OCI-LY7 (cell line): ENCODE measurements around the gene MED1. TPM values are rescaled to one million over a fixed set of nuclear protein-coding genes. Genes with fewer than 3 reads are reported as not detected.

ENCODE experiments used
- BruUV-seq: library from RNA; stranded (reverse); fragments of 400-500 nt; replicated peaks from 2 replicates; lab custom pipeline; 2021; lab: Mats Ljungman, UMichigan
- CTCF ChIA-PET: fragments of 300-600 bp; sonication (Branson Sonifier 250); formaldehyde crosslinking; loops from one replicate; lab custom pipeline; 2022; ENCODE audit warnings: antibody characterized with exemption; ENCODE audit not compliant: unreplicated experiment; lab: Charles Lee
- POLR2A ChIA-PET: fragments of 300-600 bp; sonication (Branson Sonifier 250); formaldehyde crosslinking; loops from one replicate; lab custom pipeline; 2022; ENCODE audit warnings: antibody characterized with exemption; lab: Charles Lee
- DNase-seq: peaks from one replicate; pipeline ENCODE4 v3.0.0-alpha.2; 2015; ENCODE audit warnings: low spot score
- H2AFZ ChIP-seq: fragments of 200-600 bp; sonication (generic), shearing (Covaris generic); 2 replicates; pipeline ENCODE4 v1.6.1; 2014; ENCODE audit warnings: mild to moderate bottlenecking, antibody characterized with exemption, low read length, moderate library complexity
- H3K27ac ChIP-seq: fragments of 200-600 bp; sonication (generic); 2 replicates; pipeline ENCODE4 v1.5.1; 2014; ENCODE audit warnings: mixed run types, low read depth, mild to moderate bottlenecking, moderate library complexity, low read length, inconsistent platforms; ENCODE audit not compliant: poor library complexity, severe bottlenecking
- H3K36me3 ChIP-seq: fragments of 200-600 bp; sonication (generic); 2 replicates; pipeline ENCODE4 v1.6.1; 2014; ENCODE audit warnings: mild to moderate bottlenecking, antibody characterized with exemption, low read length, moderate library complexity, mixed read lengths; ENCODE audit not compliant: insufficient read depth
- H3K4me1 ChIP-seq: fragments of 200-600 bp; sonication (generic); 2 replicates; pipeline ENCODE4 v1.5.1; 2014; ENCODE audit warnings: mild to moderate bottlenecking, low read length; ENCODE audit not compliant: insufficient read depth, poor library complexity, severe bottlenecking
- H3K4me2 ChIP-seq: fragments of 200-600 bp; sonication (generic); 2 replicates; pipeline ENCODE4 v1.6.1; 2014; ENCODE audit warnings: mild to moderate bottlenecking, low read length
- H3K4me3 ChIP-seq: fragments of 200-600 bp; sonication (generic); 2 replicates; pipeline ENCODE4 v1.5.1; 2014; ENCODE audit warnings: mild to moderate bottlenecking, low read depth, low read length; ENCODE audit not compliant: poor library complexity, severe bottlenecking
- H3K79me2 ChIP-seq: fragments of 200-600 bp; sonication (generic); 2 replicates; pipeline ENCODE4 v1.6.1; 2016; ENCODE audit warnings: low read depth, mild to moderate bottlenecking, low read length, moderate library complexity, mixed read lengths; ENCODE audit not compliant: insufficient read depth
- H3K9me2 ChIP-seq: fragments of 200-600 bp; sonication (generic); 2 replicates; pipeline ENCODE4 v1.6.1; 2016; ENCODE audit warnings: mild to moderate bottlenecking, low read length, mixed read lengths; ENCODE audit not compliant: insufficient read depth
- H3K9me3 ChIP-seq: fragments of 200-600 bp; sonication (generic); 2 replicates; pipeline ENCODE4 v1.6.1; 2014; ENCODE audit warnings: mild to moderate bottlenecking, mixed run types, low read length, mixed read lengths
- H4K20me1 ChIP-seq: fragments of 200-600 bp; sonication (generic); 2 replicates; pipeline ENCODE4 v1.6.1; 2014; ENCODE audit warnings: mild to moderate bottlenecking, antibody characterized with exemption, low read length, moderate library complexity, mixed read lengths; ENCODE audit not compliant: insufficient read depth
- CTCF ChIP-seq: fragments of 200-600 bp; sonication (generic); conservative IDR thresholded peaks from 2 replicates; pipeline ENCODE4 v1.5.1; 2014; ENCODE audit warnings: mild to moderate bottlenecking, antibody characterized with exemption, low read length, moderate library complexity, mixed read lengths
- EZH2phosphoT487 ChIP-seq: fragments of 200-600 bp; sonication (generic); IDR thresholded peaks from 2 replicates; pipeline ENCODE4 v1.6.1; 2018; ENCODE audit warnings: low read depth, borderline replicate concordance, mild to moderate bottlenecking, mixed run types, antibody characterized with exemption, low read length, moderate library complexity, mixed read lengths
- intact Hi-C: fragments of 100-400 bp; cut with micrococcal nuclease; formaldehyde crosslinking; loops from one replicate; pipeline ENCODE4 v1.10.0; 2022; ENCODE audit not compliant: unreplicated experiment
- total RNA-seq, 2 experiments: library from RNA; depleted of rRNA in 1 of 2; stranded (reverse); fragments of >200 nt in 1 of 2; shearing (Covaris generic) in 1 of 2; gene quantifications; 2 replicates each; pipeline ENCODE4 v1.2.3, GENCODE V29; 2014 to 2022

MED1 gene
- total RNA-seq, 2 experiments from 2014 or later: 32.2 to 73.4 TPM

DNA sequence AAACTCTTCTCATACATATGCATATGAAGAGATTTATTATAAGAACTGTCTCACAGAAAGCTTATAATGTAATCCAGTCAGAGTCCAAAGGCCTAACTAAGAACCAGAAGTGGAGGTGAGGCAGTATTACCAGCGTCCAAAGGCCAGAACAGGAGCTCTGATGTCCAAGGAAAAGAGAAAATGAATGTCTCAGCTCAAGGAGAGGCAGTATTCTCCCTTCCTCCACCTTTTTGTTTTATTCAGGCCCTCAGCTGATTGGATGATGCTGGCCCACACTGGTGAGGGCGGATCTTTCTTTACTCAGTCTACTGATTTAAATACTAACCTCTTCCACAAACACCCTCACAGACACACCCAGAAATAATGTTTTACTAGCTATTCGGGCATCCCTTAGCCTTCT lies 93.1 kb downstream of the MED1 start:
- H3K4me2 ChIP-seq: no peak overlapping the region
- intact Hi-C loops: no loop called here
- H3K36me3 ChIP-seq: no peaks in the 10 kb centered on the region
- no peak overlapping the region for H3K27ac ChIP-seq
- H2AFZ ChIP-seq: no peak overlapping the region
- ChIA-PET CTCF (no interaction called here), POLR2A (interaction anchor here (0.5 to 0.6 kb wide), 2 partner anchors 9 to 20 kb away, joined by 3 read pairs; no protein-coding TSS in a partner anchor)
- TF ChIP-seq EZH2phosphoT487 (no peak), CTCF (no peak)
- H3K79me2 ChIP-seq: no peaks in the 10 kb centered on the region
- no peak for DNase-seq
- BruUV-seq: no TSS peak
- H3K9me2 ChIP-seq: no peaks in the 10 kb centered on the region
- no peaks in the 10 kb centered on the region for H4K20me1 ChIP-seq
- H3K4me3 ChIP-seq: no peak overlapping the region
- no peaks in the 10 kb centered on the region for H3K9me3 ChIP-seq
- no peaks in the 10 kb centered on the region for H3K4me1 ChIP-seq

DNA sequence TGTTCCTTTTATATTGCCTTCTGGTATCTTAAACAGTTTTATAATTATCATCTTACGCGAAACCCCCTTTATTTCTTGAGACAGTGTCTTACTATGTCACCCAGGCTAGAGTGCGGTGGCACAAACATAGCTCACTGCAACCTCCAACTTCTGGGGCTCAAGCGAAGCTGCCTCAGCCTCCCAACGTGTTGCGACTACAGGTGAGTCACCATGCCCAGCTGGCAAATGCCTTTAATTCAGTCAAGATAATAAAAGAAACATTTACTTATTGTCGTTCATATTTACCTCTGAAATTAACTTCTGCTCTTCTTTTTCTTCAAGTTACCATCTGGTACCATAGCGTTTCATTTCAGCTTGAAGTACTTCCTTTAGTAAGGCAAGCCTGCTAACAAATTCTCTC lies 93.6 kb downstream of the MED1 start:
- Histone ChIP-seq H3K9me3 (no peaks in the 10 kb centered on the region), H3K4me1 (no peaks in the 10 kb centered on the region), H4K20me1 (no peaks in the 10 kb centered on the region), H3K79me2 (no peaks in the 10 kb centered on the region), H3K4me2 (no peak overlapping the region), H3K4me3 (no peak overlapping the region), H2AFZ (no peak overlapping the region), H3K9me2 (no peaks in the 10 kb centered on the region), H3K36me3 (no peaks in the 10 kb centered on the region), H3K27ac (no peak overlapping the region)
- intact Hi-C loops: no loop called here
- ChIA-PET POLR2A (interaction anchor here (0.5 to 0.6 kb wide), 2 partner anchors 10 to 21 kb away, joined by 3 read pairs; no protein-coding TSS in a partner anchor), CTCF (no interaction called here)
- TF ChIP-seq EZH2phosphoT487 (no peak), CTCF (no peak)
- DNase-seq: no peak
- no TSS peak for BruUV-seq

Other genes starting within 250 kb of the MED1 start
- 0.03 TPM in 1 of 2 replicates, not detected in the other for gene STAC2, start 225.3 kb downstream of the MED1 start, total RNA-seq (2014; rRNA removed; shearing (Covaris generic))
- not detected in 2 replicates for gene STAC2, start 225.3 kb downstream of the MED1 start, total RNA-seq (2022)
- gene FBXL20, start 49.6 kb downstream of the MED1 start, total RNA-seq (2014; rRNA removed; shearing (Covaris generic)): 2.1 and 2.2 TPM in 2 replicates
- gene FBXL20, start 49.6 kb downstream of the MED1 start, total RNA-seq (2022): 12.2 and 12.3 TPM in 2 replicates
- 55.9 and 72.0 TPM in 2 replicates for gene CDK12, start 10.2 kb upstream of the MED1 start, total RNA-seq (2014; rRNA removed; shearing (Covaris generic))
- gene CDK12, start 10.2 kb upstream of the MED1 start, total RNA-seq (2022): 89.5 and 100 TPM in 2 replicates
- gene NEUROD2, start 156.7 kb upstream of the MED1 start, total RNA-seq (2014; rRNA removed; shearing (Covaris generic)): not detected in 2 replicates
- not detected in 2 replicates for gene NEUROD2, start 156.7 kb upstream of the MED1 start, total RNA-seq (2022)
- gene PPP1R1B, start 175.7 kb upstream of the MED1 start, total RNA-seq (2014; rRNA removed; shearing (Covaris generic)): not detected in 2 replicates
- gene PPP1R1B, start 175.7 kb upstream of the MED1 start, total RNA-seq (2022): not detected in 2 replicates
- 33.7 and 36.5 TPM in 2 replicates for gene STARD3, start 185.9 kb upstream of the MED1 start, total RNA-seq (2014; rRNA removed; shearing (Covaris generic))
- 54.2 and 62.1 TPM in 2 replicates for gene STARD3, start 185.9 kb upstream of the MED1 start, total RNA-seq (2022)
- gene TCAP, start 214.1 kb upstream of the MED1 start, total RNA-seq (2014; rRNA removed; shearing (Covaris generic)): 1.5 and 9.4 TPM in 2 replicates
- 2.7 TPM in 2 replicates for gene TCAP, start 214.1 kb upstream of the MED1 start, total RNA-seq (2022)
- gene PNMT, start 217.2 kb upstream of the MED1 start, total RNA-seq (2014; rRNA removed; shearing (Covaris generic)): not detected in 2 replicates
- not detected in 2 replicates for gene PNMT, start 217.2 kb upstream of the MED1 start, total RNA-seq (2022)
- gene PGAP3, start 236.8 kb upstream of the MED1 start, total RNA-seq (2014; rRNA removed; shearing (Covaris generic)): 4.5 and 8.7 TPM in 2 replicates
- 9.2 and 12.4 TPM in 2 replicates for gene PGAP3, start 236.8 kb upstream of the MED1 start, total RNA-seq (2022)
- 5.8 and 6.5 TPM in 2 replicates for gene ERBB2, start 248.8 kb upstream of the MED1 start, total RNA-seq (2014; rRNA removed; shearing (Covaris generic))
- 11.4 and 14.6 TPM in 2 replicates for gene ERBB2, start 248.8 kb upstream of the MED1 start, total RNA-seq (2022)